ENCODE data around the gene MGAT2.
A peak's percentile ranks its signal among the peaks of the same experiment; 100 is the strongest.

Gene MGAT2

GRCh38 chr14:49589387-49589786 lies 31.2 kb upstream of the MGAT2 start:
- no peak overlapping the region for H3K4ac ChIP-seq (ENCODE audit: low read length)
- H3K9ac ChIP-seq (ENCODE audit: low read depth, low read length, poor library complexity), result no peak overlapping the region
- no peak overlapping the region for H3K14ac ChIP-seq (ENCODE audit: low read length)
- H2BK120ac ChIP-seq (ENCODE audit: low read depth, low read length), result no peak overlapping the region
- no peak overlapping the region for H3K18ac ChIP-seq (ENCODE audit: low read length)
- H3K27me3 ChIP-seq (ENCODE audit: control insufficient read depth in 3 of 3, insufficient read depth in 3 of 3, low read depth in 1 of 3, low read length in 3 of 3), result no peaks in the 10 kb centered on the region
- H4K91ac ChIP-seq (ENCODE audit: low read depth, low read length, poor library complexity), result no peak overlapping the region
- no peaks in the 10 kb centered on the region for H3K79me1 ChIP-seq (ENCODE audit: low read depth, low read length)
- no peak overlapping the region for H3K23ac ChIP-seq (ENCODE audit: low read depth, low read length, poor library complexity)
- no peak overlapping the region for H3K4me3 ChIP-seq (ENCODE audit: low read length in 2 of 2)
- no peak overlapping the region for H3K27ac ChIP-seq (replicated peaks; ENCODE audit: low read length)
- WGBS, 2 donors (ENCODE audit: extremely low coverage in 2 of 2, insufficient read length in 2 of 2, insufficient replicate concordance in 1 of 2), result no CpG with 5 or more reads among the region's 3 CpGs
- H2AFZ ChIP-seq (ENCODE audit: low read length), result no peak overlapping the region
- DNase-seq (ENCODE audit: low spot score), result no peak
- no peaks in the 10 kb centered on the region for H3K9me3 ChIP-seq (replicated peaks in 1 of 2; ENCODE audit: control insufficient read depth in 2 of 2, insufficient read depth in 1 of 2, low read depth in 1 of 2, low read length in 2 of 2)
- no peak overlapping the region for H2AK5ac ChIP-seq (ENCODE audit: low read depth, low read length)
- no peak overlapping the region for H2BK5ac ChIP-seq (ENCODE audit: low read length)
- H3K4me2 ChIP-seq (ENCODE audit: insufficient read depth, low read length, poor library complexity, severe bottlenecking), result no peak overlapping the region
- H3K4me1 ChIP-seq (ENCODE audit: control insufficient read depth in 2 of 2, insufficient read depth in 1 of 2, low read depth in 1 of 2, low read length in 2 of 2), result peaks cover 0 to 5% of the 10 kb centered on the region in 2 donors
- H2BK15ac ChIP-seq (ENCODE audit: low read length), result no peak overlapping the region
- H2BK12ac ChIP-seq (ENCODE audit: low read length), result no peak overlapping the region
- no peak overlapping the region for H4K8ac ChIP-seq (ENCODE audit: low read depth, low read length)
- peaks cover under 1 to 8% of the 10 kb centered on the region in 2 donors for H3K36me3 ChIP-seq (replicated peaks in 1 of 2; ENCODE audit: control insufficient read depth in 2 of 2, insufficient read depth in 2 of 2, low read length in 2 of 2)

DNA sequence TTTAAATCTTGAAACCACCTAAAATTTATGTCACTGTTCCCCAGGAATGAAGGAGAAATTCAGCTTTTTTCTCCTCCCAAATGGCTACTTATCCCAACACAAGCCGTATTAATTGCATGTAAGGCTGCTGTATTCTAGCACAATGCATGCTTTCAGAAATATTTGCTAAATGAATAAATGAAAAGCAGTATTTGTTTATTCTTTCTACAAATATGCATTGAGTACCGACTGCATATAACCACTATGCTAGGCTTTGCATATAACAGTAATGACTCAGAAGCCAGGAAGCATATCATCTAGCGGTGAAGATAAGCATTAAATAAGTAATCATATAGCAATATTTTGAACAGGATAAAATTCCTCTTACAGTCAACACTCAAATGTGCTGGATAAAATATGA lies 27.6 kb upstream of the MGAT2 start:
- Histone ChIP-seq H2BK12ac (ENCODE audit: low read length) (no peak overlapping the region), H3K4ac (ENCODE audit: low read length) (no peak overlapping the region), H4K8ac (ENCODE audit: low read depth, low read length) (no peak overlapping the region), H3K36me3 (replicated peaks in 1 of 2; ENCODE audit: control insufficient read depth in 2 of 2, insufficient read depth in 2 of 2, low read length in 2 of 2) (no peaks in the 10 kb centered on the region), H2AFZ (ENCODE audit: low read length) (no peak overlapping the region), H3K79me1 (ENCODE audit: low read depth, low read length) (no peaks in the 10 kb centered on the region), H4K91ac (ENCODE audit: low read depth, low read length, poor library complexity) (no peak overlapping the region), H3K27me3 (ENCODE audit: control insufficient read depth in 3 of 3, insufficient read depth in 3 of 3, low read depth in 1 of 3, low read length in 3 of 3) (no peaks in the 10 kb centered on the region), H3K4me2 (ENCODE audit: insufficient read depth, low read length, poor library complexity, severe bottlenecking) (no peak overlapping the region), H3K9me3 (replicated peaks in 1 of 2; ENCODE audit: control insufficient read depth in 2 of 2, insufficient read depth in 1 of 2, low read depth in 1 of 2, low read length in 2 of 2) (no peaks in the 10 kb centered on the region), H2BK15ac (ENCODE audit: low read length) (no peak overlapping the region), H3K23ac (ENCODE audit: low read depth, low read length, poor library complexity) (no peak overlapping the region), H3K27ac (replicated peaks; ENCODE audit: low read length) (no peak overlapping the region), H3K14ac (ENCODE audit: low read length) (no peak overlapping the region), H3K9ac (ENCODE audit: low read depth, low read length, poor library complexity) (no peak overlapping the region), H2BK120ac (ENCODE audit: low read depth, low read length) (no peak overlapping the region), H3K4me1 (ENCODE audit: control insufficient read depth in 2 of 2, insufficient read depth in 1 of 2, low read depth in 1 of 2, low read length in 2 of 2) (no peaks in the 10 kb centered on the region), H2AK5ac (ENCODE audit: low read depth, low read length) (no peak overlapping the region), H3K18ac (ENCODE audit: low read length) (no peak overlapping the region), H2BK5ac (ENCODE audit: low read length) (no peak overlapping the region), H3K4me3 (ENCODE audit: low read length in 2 of 2) (no peak overlapping the region)
- no peak for DNase-seq (ENCODE audit: low spot score)
- no CpG with 5 or more reads among the region's 3 CpGs for WGBS, 2 donors (ENCODE audit: extremely low coverage in 2 of 2, insufficient read length in 2 of 2, insufficient replicate concordance in 1 of 2)

DNA sequence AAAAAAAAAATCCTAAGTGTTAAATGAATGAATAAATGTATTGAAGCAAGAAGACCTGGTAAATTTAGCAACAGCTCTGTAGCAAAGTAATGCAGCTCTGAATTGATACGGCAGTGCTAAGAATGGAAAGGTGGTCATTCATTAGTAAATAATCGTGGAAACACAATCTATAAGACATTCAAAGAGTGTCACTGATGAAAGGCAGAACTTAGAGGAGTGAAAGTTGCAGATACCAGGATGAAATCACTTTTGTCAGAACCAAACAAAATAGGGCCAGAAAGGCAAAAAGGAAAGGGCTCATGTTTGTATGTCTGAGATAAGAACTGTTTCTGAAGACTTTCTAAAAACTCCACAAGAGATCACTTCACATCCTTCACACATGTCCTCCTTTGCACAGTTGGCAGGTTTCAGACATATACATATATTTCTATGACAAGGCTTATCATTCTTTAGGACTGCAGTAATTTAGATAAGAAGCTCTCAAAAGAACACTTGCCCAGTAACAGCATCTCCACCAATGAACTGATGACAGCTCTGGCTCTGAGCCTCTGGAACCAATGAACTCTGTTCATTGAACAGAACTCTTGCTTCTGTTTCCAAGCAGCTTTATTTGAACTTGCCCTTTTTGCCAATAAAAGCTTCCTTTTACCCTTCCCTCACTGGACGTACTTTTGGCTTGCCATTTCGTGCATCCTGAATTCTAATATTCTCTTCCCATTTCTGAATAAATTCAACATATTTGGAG lies 26.1 kb upstream of the MGAT2 start:
- Histone ChIP-seq H3K4ac (ENCODE audit: low read length) (no peak overlapping the region), H2BK12ac (ENCODE audit: low read length) (no peak overlapping the region), H3K27me3 (ENCODE audit: control insufficient read depth in 3 of 3, insufficient read depth in 3 of 3, low read depth in 1 of 3, low read length in 3 of 3) (no peaks in the 10 kb centered on the region), H3K4me3 (ENCODE audit: low read length in 2 of 2) (no peak overlapping the region), H2BK5ac (ENCODE audit: low read length) (no peak overlapping the region), H4K91ac (ENCODE audit: low read depth, low read length, poor library complexity) (no peak overlapping the region), H4K8ac (ENCODE audit: low read depth, low read length) (no peak overlapping the region), H3K9ac (ENCODE audit: low read depth, low read length, poor library complexity) (no peak overlapping the region), H3K4me2 (ENCODE audit: insufficient read depth, low read length, poor library complexity, severe bottlenecking) (no peak overlapping the region), H2AFZ (ENCODE audit: low read length) (no peak overlapping the region), H3K18ac (ENCODE audit: low read length) (no peak overlapping the region), H3K14ac (ENCODE audit: low read length) (no peak overlapping the region), H3K36me3 (replicated peaks in 1 of 2; ENCODE audit: control insufficient read depth in 2 of 2, insufficient read depth in 2 of 2, low read length in 2 of 2) (no peaks in the 10 kb centered on the region), H3K9me3 (replicated peaks in 1 of 2; ENCODE audit: control insufficient read depth in 2 of 2, insufficient read depth in 1 of 2, low read depth in 1 of 2, low read length in 2 of 2) (no peaks in the 10 kb centered on the region), H3K23ac (ENCODE audit: low read depth, low read length, poor library complexity) (no peak overlapping the region), H3K27ac (replicated peaks; ENCODE audit: low read length) (no peak overlapping the region), H2BK120ac (ENCODE audit: low read depth, low read length) (no peak overlapping the region), H3K79me1 (ENCODE audit: low read depth, low read length) (peaks cover 2% of the 10 kb centered on the region), H2BK15ac (ENCODE audit: low read length) (no peak overlapping the region), H2AK5ac (ENCODE audit: low read depth, low read length) (no peak overlapping the region), H3K4me1 (ENCODE audit: control insufficient read depth in 2 of 2, insufficient read depth in 1 of 2, low read depth in 1 of 2, low read length in 2 of 2) (no peaks in the 10 kb centered on the region)
- no CpG with 5 or more reads among the region's 4 CpGs for WGBS, 2 donors (ENCODE audit: extremely low coverage in 2 of 2, insufficient read length in 2 of 2, insufficient replicate concordance in 1 of 2)
- no peak for DNase-seq (ENCODE audit: low spot score)

- Histone ChIP-seq H3K27me3 (ENCODE audit: control insufficient read depth in 3 of 3, insufficient read depth in 3 of 3, low read depth in 1 of 3, low read length in 3 of 3) (no peaks in the 10 kb centered on the region), H3K18ac (ENCODE audit: low read length) (peak overlapping the region; percentile 99), H2BK5ac (ENCODE audit: low read length) (peak overlapping the region; percentile 95), H3K9ac (ENCODE audit: low read depth, low read length, poor library complexity) (peak overlapping the region; percentile 93), H2AFZ (ENCODE audit: low read length) (peak overlapping the region; percentile 98), H2BK12ac (ENCODE audit: low read length) (peak overlapping the region; percentile 4), H2AK5ac (ENCODE audit: low read depth, low read length) (no peak overlapping the region), H3K79me1 (ENCODE audit: low read depth, low read length) (peaks cover 2% of the 10 kb centered on the region), H3K27ac (replicated peaks; ENCODE audit: low read length) (peak overlapping the region; percentile 88), H3K4me2 (ENCODE audit: insufficient read depth, low read length, poor library complexity, severe bottlenecking) (peak overlapping the region; percentile 85), H3K14ac (ENCODE audit: low read length) (peak overlapping the region; percentile 89), H4K91ac (ENCODE audit: low read depth, low read length, poor library complexity) (no peak overlapping the region), H3K9me3 (replicated peaks in 1 of 2; ENCODE audit: control insufficient read depth in 2 of 2, insufficient read depth in 1 of 2, low read depth in 1 of 2, low read length in 2 of 2) (no peaks in the 10 kb centered on the region), H3K4ac (ENCODE audit: low read length) (no peak overlapping the region), H3K36me3 (replicated peaks in 1 of 2; ENCODE audit: control insufficient read depth in 2 of 2, insufficient read depth in 2 of 2, low read length in 2 of 2) (peaks cover 2 to 24% of the 10 kb centered on the region in 2 donors), H2BK15ac (ENCODE audit: low read length) (peak overlapping the region; percentile 84), H2BK120ac (ENCODE audit: low read depth, low read length) (peak overlapping the region; percentile 91), H3K23ac (ENCODE audit: low read depth, low read length, poor library complexity) (peak overlapping the region; percentile 80), H3K4me1 (ENCODE audit: control insufficient read depth in 2 of 2, insufficient read depth in 1 of 2, low read depth in 1 of 2, low read length in 2 of 2) (no peaks in the 10 kb centered on the region), H4K8ac (ENCODE audit: low read depth, low read length) (no peak overlapping the region), H3K4me3 (ENCODE audit: low read length in 2 of 2) (peak overlapping the region; percentile 96)
- DNase-seq (ENCODE audit: low spot score), result no peak
- WGBS, 2 donors (ENCODE audit: extremely low coverage in 2 of 2, insufficient read length in 2 of 2, insufficient replicate concordance in 1 of 2), result no CpG with 5 or more reads among the region's 15 CpGs
Observed at GRCh38 chr14:49598189-49598484, 22.5 kb upstream of the MGAT2 start.

All from neuronal stem cell (in vitro differentiated cells).